LNCaP clone FGC (cell line): ENCODE results near the gene ZNF503.

Experiments used
- DNase-seq: peaks from one replicate; pipeline ENCODE4 v3.0.0-alpha.2; 2011; ENCODE audit warnings: low read depth
- H3K4me3 ChIP-seq: 2 replicates; pipeline ENCODE4 v1.5.1; 2011; ENCODE audit warnings: mild to moderate bottlenecking, low read depth, low read length, control low read depth
- TF ChIP-seq, protein P1 (sequence below): IDR thresholded peaks from 2 replicates; pipeline ENCODE4 v1.5.1; 2012; ENCODE audit warnings: mild to moderate bottlenecking; ENCODE audit not compliant: control insufficient read depth, insufficient read depth; ENCODE audit errors: extremely low read depth

ZNF503 gene

DNA sequence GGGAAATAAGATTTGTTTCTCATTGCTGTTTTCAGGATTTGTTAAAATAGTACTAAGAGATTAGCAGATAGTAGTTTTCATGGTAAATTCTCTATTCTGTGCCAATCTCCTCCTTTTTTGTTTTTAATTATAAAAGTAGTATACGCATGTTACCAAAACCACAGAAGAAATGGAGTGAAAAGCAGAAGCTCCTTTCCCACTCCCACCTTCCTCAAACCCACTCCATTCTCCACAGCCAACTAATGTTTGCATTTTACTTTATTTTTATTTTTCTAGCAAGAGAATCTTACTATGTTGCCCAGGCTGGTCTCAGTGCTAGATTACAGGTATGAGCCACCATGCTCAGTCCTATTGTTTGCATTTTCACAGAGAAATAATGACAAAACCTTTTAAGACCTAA is 25.3 kb upstream of the ZNF503 start:
- H3K4me3 ChIP-seq = no peak overlapping the region
- DNase-seq = no peak
- TF ChIP-seq, protein P1, sequence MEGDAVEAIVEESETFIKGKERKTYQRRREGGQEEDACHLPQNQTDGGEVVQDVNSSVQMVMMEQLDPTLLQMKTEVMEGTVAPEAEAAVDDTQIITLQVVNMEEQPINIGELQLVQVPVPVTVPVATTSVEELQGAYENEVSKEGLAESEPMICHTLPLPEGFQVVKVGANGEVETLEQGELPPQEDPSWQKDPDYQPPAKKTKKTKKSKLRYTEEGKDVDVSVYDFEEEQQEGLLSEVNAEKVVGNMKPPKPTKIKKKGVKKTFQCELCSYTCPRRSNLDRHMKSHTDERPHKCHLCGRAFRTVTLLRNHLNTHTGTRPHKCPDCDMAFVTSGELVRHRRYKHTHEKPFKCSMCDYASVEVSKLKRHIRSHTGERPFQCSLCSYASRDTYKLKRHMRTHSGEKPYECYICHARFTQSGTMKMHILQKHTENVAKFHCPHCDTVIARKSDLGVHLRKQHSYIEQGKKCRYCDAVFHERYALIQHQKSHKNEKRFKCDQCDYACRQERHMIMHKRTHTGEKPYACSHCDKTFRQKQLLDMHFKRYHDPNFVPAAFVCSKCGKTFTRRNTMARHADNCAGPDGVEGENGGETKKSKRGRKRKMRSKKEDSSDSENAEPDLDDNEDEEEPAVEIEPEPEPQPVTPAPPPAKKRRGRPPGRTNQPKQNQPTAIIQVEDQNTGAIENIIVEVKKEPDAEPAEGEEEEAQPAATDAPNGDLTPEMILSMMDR = no peak

DNA sequence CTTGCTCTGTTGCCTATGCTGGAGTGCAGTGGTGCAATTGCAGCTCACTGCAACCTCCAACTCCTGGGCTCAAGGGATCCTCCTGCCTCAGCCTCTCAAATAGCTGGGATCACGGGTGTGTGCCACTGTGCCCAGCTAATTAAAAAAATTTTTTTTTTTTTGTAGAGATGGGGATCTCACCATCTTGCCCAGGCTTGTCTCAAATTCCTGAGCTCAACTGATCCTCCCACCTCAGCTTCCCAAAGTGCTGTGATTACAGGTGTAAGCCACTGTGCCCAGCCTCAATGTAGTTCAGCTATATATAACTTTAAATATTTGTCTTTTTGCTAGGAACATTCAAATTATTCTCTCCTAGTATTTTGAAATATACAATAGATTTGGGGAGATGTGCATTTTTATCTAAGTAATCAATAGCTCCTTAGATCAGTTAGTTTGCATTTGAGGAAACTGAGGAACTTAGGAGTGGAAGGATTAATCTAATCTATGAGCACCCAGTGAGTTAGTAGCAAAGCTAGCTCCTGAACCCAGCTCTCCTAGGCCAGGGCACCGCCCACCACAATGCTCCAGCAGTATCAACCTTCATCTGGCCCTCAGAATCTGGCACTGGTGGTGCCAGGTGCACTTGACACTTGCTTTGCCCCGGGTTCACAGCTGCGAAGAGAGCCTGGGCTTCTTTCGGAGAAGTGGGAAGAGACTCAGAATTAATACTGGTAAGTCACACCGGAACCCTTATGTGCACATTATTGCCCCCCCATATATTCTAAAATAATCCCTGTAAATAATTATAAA is 23.9 kb upstream of the ZNF503 start:
- DNase-seq = no peak
- TF ChIP-seq, protein P1 = no peak
- no peak overlapping the region for H3K4me3 ChIP-seq

DNA sequence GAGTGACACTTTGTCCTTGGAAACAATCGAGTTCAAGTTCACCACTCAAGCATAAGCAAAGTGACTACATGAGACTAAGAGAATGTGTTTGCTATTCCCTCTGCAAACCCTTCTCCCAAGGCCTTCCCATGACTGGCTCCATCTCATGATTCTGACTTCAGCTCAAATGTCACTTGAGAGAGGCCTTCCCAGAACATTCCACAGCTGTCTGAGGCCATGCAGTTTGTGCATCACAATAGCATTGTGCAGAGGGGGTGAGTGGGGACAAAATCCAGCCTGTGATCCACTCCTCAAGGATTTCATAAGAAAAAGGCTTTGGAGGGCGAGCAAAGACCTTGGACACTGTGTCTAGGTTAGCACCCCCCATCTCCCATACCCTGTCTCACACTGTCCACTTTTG is 23.0 kb upstream of the ZNF503 start:
- DNase-seq = no peak
- no peak overlapping the region for H3K4me3 ChIP-seq
- TF ChIP-seq, protein P1 = no peak

DNA sequence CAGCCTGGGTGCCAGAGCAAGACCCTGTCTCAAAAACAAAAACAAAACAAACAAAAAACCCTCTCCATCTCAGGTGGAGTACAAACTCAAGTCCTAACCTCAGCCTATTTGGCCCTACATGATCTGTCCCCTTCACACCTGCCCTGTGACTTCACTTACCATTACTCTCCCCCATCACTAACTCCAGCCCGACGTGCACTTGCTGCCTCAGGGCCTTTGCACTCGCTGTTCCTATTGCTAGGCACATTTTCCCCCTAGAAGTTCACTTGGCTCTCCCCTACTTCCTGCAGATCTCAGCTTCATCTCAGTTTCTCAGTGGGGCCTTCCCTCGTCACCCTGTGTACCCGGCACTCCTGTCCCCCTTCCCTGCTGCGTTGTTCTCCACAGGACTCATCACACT is 21.3 kb upstream of the ZNF503 start:
- no peak for DNase-seq
- H3K4me3 ChIP-seq = no peak overlapping the region
- TF ChIP-seq, protein P1 = no peak

DNA sequence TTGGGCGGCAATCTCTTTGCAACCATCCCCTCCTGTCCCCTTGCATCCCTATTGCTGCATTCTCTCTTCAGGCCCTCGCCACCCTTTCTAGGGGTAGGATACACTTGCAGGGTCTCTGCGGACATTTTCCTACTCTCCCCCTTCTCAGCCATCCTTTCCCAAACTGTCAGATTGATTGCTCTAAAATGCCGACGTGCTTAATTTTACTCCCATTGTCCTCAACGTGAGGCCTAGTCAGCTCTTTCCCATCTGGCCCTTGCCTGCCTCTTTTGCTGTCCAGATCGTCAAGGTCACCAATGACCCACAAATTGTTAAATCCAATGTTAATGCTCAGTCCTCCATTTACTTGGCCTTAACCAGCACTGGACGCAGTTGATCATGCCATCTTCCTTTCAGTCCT is 17.1 kb upstream of the ZNF503 start:
- no peak for DNase-seq
- TF ChIP-seq, protein P1 = no peak
- no peak overlapping the region for H3K4me3 ChIP-seq

DNA sequence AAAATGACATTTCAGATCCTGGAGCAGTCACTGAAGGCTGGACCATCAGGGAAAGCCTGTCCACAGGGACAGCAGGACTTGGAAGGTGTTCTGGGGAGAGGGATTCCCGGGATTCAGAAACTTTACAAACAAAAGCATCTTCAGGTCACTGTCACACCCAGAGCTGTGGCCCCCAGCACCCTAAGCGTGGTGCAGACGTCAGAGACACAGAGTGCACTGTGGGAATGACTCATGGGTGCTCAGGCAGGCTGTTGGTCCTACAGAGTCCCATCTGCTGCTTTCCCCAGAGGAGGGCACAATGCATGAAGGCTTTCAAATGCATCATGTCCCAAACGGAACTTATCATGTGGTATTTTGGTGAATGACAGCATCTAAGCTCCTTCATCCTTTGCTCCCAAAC is 16.7 kb upstream of the ZNF503 start:
- DNase-seq = no peak
- TF ChIP-seq, protein P1 = no peak

DNA sequence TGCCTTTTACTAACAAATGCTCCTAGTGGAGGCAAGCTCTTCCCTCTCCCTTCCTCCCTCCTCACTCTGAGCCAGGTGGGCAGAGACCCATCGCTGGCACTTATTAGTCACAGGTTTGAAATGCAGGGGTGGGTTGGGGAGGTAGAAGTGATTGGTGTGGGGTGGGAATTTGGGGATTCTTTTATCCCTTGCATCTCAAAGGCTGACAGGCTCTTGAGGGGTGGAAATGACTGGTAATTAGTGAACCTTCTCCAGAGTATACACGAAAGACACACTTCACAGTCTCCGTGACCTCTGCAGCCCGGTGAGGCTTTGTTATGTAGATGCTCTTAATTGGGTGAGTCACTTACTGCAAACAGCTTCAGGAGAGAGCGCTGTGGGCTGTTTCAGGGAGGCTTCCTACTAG is 16.0 kb upstream of the ZNF503 start:
- TF ChIP-seq, protein P1 = no peak
- no peak for DNase-seq
- no peak overlapping the region for H3K4me3 ChIP-seq

More for the DNA sequence above, 16.7 kb upstream of the ZNF503 start:
- H3K4me3 ChIP-seq = no peak overlapping the region
